ENCODE measurements around the gene KRTAP10-3. TPM values are rescaled to one million over a fixed set of nuclear protein-coding genes. Genes with fewer than 3 reads are reported as not detected.

KRTAP10-3 gene
- total RNA-seq, 1 experiment from 2014 or later = not detected

DNA sequence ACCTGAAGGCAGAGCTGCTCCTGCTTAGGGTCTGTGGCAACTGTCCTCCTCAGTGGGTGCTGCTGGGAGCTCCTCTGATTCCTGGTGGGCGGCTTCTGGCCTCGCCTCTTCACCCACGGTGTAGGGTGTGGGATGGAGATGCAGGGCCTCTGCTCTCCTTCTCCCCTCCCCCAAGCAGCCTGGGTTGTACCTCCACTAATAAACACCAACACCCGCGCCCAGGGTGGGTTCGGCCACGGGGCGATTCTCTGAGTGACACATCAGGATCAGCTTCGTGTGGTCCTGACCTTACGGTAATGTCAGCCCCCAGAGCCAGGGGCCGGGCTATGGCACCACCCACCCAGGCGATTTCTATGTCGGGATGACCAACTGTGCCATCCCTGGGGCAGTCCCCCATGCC, 42.3 kb downstream of the KRTAP10-3 start:
- no peaks in the 10 kb centered on the region for H4K20me1 ChIP-seq (ENCODE audit: insufficient read depth, low read depth, low read length)
- H3K36me3 ChIP-seq (ENCODE audit: insufficient read depth, low read length) = no peaks in the 10 kb centered on the region
- H3K4me3 ChIP-seq (ENCODE audit: low read length) = no peak overlapping the region
- no peak overlapping the region for H3K4me2 ChIP-seq (ENCODE audit: low read depth, low read length, poor library complexity, severe bottlenecking)
- H3K27ac ChIP-seq (ENCODE audit: low read length) = no peak overlapping the region
- no peak overlapping the region for H2AFZ ChIP-seq (ENCODE audit: low read length)
- no peak for DNase-seq
- no peaks in the 10 kb centered on the region for H3K79me2 ChIP-seq (ENCODE audit: low read length)
- no peaks in the 10 kb centered on the region for H3K9me2 ChIP-seq (replicated peaks; ENCODE audit: insufficient read depth, low read length)
- no peak overlapping the region for H3K9ac ChIP-seq (ENCODE audit: low read length)
- H3K27me3 ChIP-seq (ENCODE audit: low read length) = no peaks in the 10 kb centered on the region
- H3K9me3 ChIP-seq (ENCODE audit: low read length) = no peaks in the 10 kb centered on the region; the same call in 1 of the 2 replicates
- no peaks in the 10 kb centered on the region for H3K4me1 ChIP-seq (ENCODE audit: low read length)

DNA sequence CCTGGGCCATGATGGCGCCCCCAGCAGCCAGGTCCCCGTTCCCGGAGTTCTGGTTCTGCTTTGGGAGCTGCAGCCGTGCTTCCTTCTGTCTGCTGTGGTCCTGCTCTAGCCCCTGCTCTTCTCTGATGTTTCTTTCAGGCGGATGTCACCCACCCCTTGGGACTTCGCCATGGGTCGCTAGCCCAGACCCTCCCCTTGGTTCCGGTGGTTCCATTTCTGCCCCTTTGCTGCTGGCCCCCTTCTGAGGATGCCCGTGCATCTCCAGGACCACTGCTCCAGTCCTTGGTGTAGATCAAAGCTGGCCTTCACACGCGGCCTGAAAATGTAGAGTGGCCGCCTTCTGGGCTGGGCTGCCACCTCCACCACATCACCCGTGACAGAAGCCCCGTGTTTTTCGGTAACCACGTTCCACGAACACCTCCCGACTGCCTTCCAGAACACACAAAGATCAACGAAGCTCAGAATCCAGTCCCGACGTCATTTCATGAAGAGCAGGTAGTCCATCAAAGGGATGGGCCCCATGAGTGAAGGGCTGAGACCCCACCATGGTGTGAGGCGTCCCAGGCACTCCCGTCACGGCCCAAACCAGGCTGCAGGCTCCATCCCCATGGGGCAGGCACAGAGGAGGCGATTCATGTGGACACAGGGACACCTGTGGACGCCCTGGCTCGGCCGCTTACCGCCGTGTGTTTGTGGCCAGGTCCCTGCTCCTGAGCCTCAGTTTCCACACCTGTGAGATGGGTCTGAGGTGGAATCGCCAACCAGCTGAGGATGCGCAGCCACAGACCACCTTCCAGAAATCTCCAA, 43.0 kb downstream of the KRTAP10-3 start:
- Histone ChIP-seq H3K4me2 (ENCODE audit: low read depth, low read length, poor library complexity, severe bottlenecking) (no peak overlapping the region), H3K4me1 (ENCODE audit: low read length) (peaks cover 3% of the 10 kb centered on the region)

DNA sequence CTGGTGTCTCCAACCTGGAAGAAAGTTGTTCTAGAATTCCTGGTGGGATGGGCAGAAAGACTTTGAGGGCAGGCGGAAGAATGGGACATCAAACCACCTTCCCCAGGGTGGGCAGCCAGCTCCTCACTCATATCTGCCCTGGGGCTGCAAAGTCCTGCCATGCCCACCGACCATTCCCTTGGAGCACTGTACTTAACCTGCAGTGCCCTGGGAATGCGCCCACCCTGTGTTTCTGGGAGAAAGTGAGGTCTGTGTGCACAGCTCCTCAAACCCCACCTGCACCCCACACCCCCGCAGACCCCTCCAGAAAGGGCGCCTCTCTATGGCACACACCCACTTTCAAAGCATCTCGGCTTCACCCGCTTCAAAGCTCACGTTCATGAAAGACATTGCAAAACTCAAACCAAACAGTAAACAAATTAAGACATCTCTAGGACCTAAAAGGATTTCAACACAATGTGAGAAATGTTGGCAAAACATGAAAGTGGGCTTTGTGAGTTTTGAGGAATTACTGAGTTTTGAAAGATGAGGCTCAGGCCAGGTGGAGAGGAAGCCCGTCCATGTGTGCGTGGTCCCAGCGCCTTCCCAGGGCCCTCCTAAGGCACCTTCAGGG, 43.7 kb downstream of the KRTAP10-3 start:
- no peaks in the 10 kb centered on the region for H3K27me3 ChIP-seq (ENCODE audit: low read length)
- H3K4me1 ChIP-seq (ENCODE audit: low read length) = peaks cover 6% of the 10 kb centered on the region
- peaks cover 4% of the 10 kb centered on the region; the same call in 1 of the 2 replicates for H4K20me1 ChIP-seq (ENCODE audit: insufficient read depth, low read depth, low read length)
- H3K36me3 ChIP-seq (ENCODE audit: insufficient read depth, low read length) = no peaks in the 10 kb centered on the region
- no peak overlapping the region for H3K9ac ChIP-seq (ENCODE audit: low read length)
- no peak overlapping the region for H3K4me3 ChIP-seq (ENCODE audit: low read length)
- H3K79me2 ChIP-seq (ENCODE audit: low read length) = no peaks in the 10 kb centered on the region
- H3K9me3 ChIP-seq (ENCODE audit: low read length) = no peaks in the 10 kb centered on the region; the same call in 1 of the 2 replicates
- H2AFZ ChIP-seq (ENCODE audit: low read length) = no peak overlapping the region
- no peak overlapping the region for H3K27ac ChIP-seq (ENCODE audit: low read length)
- no peak for DNase-seq
- no peak overlapping the region for H3K4me2 ChIP-seq (ENCODE audit: low read depth, low read length, poor library complexity, severe bottlenecking)
- no peaks in the 10 kb centered on the region for H3K9me2 ChIP-seq (replicated peaks; ENCODE audit: insufficient read depth, low read length)

More for the DNA sequence above, 43.0 kb downstream of the KRTAP10-3 start:
- H3K9ac ChIP-seq (ENCODE audit: low read length) = no peak overlapping the region
- no peak overlapping the region for H3K4me3 ChIP-seq (ENCODE audit: low read length)
- no peak overlapping the region for H2AFZ ChIP-seq (ENCODE audit: low read length)
- no peak for DNase-seq
- H3K79me2 ChIP-seq (ENCODE audit: low read length) = no peaks in the 10 kb centered on the region
- H3K36me3 ChIP-seq (ENCODE audit: insufficient read depth, low read length) = no peaks in the 10 kb centered on the region
- H3K27me3 ChIP-seq (ENCODE audit: low read length) = no peaks in the 10 kb centered on the region
- H3K9me2 ChIP-seq (replicated peaks; ENCODE audit: insufficient read depth, low read length) = no peaks in the 10 kb centered on the region
- no peak overlapping the region for H3K27ac ChIP-seq (ENCODE audit: low read length)
- no peaks in the 10 kb centered on the region; the same call in 1 of the 2 replicates for H3K9me3 ChIP-seq (ENCODE audit: low read length)
- no peaks in the 10 kb centered on the region for H4K20me1 ChIP-seq (ENCODE audit: insufficient read depth, low read depth, low read length)

DNA sequence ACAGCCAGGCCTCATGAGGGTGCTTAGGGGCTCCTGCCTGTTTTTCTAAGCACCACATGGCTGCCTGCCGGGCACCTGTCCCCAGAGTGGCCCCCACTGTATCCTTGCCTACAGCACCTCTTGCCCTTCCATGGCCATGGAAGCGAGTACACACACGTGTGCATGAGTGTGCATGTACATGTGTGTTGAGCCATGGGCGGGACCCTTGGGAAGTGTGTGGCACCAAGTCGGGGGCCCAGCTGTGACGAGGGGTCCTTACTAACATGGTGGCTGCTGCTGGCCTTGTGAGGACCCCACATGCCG, 44.4 kb downstream of the KRTAP10-3 start:
- DNase-seq = no peak
- H2AFZ ChIP-seq (ENCODE audit: low read length) = no peak overlapping the region

DNA sequence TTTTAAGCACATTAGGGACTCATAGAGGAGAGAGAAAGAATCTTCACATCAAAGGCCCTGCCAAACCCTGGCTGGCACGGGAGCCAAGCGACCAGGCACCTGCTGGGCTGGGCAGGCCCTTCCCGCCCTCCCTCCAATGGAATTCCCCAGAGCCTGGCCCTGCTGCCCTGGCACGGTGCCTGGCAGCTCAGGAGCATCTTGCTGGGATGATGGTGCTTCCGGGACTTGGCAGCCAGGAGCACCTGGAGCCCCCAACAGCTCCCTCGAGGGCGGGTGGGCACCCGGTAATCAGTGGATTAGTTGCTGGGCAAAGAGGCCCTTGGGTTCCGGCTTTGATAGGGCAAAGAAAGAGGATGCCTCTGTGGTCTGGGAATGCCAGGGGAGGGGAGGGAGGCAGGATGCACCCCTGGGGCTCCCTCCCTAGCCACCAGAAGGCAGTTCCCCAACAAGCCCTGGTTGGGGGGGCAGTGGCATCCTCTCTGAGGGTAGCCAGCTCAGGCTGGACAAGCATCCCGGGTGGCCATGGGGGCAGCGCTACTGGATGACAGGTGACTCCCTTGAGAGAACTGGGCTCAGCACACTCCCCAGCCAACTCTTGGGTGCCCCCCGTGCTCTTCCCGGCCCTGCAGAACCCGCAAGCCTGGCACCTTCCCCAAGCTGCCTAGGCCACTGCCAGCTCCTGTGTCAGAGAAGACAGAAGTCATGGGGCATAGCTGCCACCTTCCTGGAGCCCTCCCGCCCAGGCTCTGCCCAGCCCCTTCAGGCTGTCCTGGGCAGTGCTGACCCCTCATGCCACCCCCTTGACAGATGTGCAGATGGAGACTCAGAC, 45.0 kb downstream of the KRTAP10-3 start:
- no peaks in the 10 kb centered on the region for H3K9me2 ChIP-seq (replicated peaks; ENCODE audit: insufficient read depth, low read length)
- H3K4me3 ChIP-seq (ENCODE audit: low read length) = no peak overlapping the region
- no peaks in the 10 kb centered on the region for H3K79me2 ChIP-seq (ENCODE audit: low read length)

More for the DNA sequence above, 44.4 kb downstream of the KRTAP10-3 start:
- Histone ChIP-seq H3K27me3 (ENCODE audit: low read length) (no peaks in the 10 kb centered on the region), H3K4me2 (ENCODE audit: low read depth, low read length, poor library complexity, severe bottlenecking) (no peak overlapping the region), H3K9ac (ENCODE audit: low read length) (no peak overlapping the region), H4K20me1 (ENCODE audit: insufficient read depth, low read depth, low read length) (peaks cover 6% of the 10 kb centered on the region; the same call in 1 of the 2 replicates), H3K4me3 (ENCODE audit: low read length) (no peak overlapping the region), H3K9me3 (ENCODE audit: low read length) (no peaks in the 10 kb centered on the region; the same call in 1 of the 2 replicates), H3K9me2 (replicated peaks; ENCODE audit: insufficient read depth, low read length) (no peaks in the 10 kb centered on the region), H3K79me2 (ENCODE audit: low read length) (no peaks in the 10 kb centered on the region), H3K4me1 (ENCODE audit: low read length) (peaks cover 6% of the 10 kb centered on the region), H3K36me3 (ENCODE audit: insufficient read depth, low read length) (no peaks in the 10 kb centered on the region), H3K27ac (ENCODE audit: low read length) (no peak overlapping the region)

DNA sequence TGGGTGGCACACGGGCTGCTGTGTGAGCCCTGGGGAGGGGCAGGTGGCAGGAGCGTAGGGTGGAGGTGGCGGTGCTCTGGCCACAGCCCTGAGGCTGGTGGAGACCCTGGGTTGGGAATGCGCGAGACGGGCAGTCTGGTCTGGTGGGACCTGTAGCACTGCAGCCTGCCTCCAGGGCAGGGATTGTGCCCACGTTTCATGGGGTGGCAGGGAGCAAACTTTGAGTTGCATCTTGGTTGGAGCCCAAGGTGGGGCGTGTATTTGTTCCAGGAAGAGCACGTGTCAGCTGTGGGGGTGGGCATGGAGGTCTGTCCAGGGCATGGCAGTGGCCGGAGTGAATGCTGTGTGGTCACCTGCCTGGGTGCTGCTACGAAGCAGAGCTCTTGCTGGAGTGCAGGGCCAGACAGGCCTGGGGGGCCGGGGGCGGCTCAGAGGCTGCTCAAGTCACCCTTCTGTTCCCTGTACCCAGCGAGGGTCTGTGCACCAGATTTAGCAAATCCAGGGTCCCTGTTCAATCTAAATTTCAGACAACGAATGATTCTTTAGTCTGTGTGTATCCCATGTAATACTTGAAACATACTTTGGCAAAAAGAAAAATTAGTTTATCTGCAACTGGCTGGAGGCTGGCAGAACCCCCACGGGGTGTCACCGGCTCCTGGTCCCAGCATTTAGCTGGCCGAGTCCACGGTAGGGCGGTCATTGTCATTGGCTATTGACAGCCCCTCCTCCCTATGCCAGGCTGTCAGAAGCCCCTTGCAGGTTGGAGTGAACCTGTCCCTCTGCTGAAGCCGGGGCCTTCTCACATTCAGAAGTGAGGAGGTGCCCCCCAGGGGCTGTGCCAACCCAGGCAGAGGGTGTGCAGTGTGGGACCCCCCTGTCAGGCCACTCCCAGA, 45.9 kb downstream of the KRTAP10-3 start:
- no peaks in the 10 kb centered on the region; the same call in 1 of the 2 replicates for H3K9me3 ChIP-seq (ENCODE audit: low read length)
- H4K20me1 ChIP-seq (ENCODE audit: insufficient read depth, low read depth, low read length) = peaks cover 6% of the 10 kb centered on the region; the same call in 1 of the 2 replicates
- H3K79me2 ChIP-seq (ENCODE audit: low read length) = no peaks in the 10 kb centered on the region
- no peak overlapping the region for H2AFZ ChIP-seq (ENCODE audit: low read length)
- H3K4me2 ChIP-seq (ENCODE audit: low read depth, low read length, poor library complexity, severe bottlenecking) = no peak overlapping the region
- H3K36me3 ChIP-seq (ENCODE audit: insufficient read depth, low read length) = no peaks in the 10 kb centered on the region
- no peak overlapping the region for H3K4me3 ChIP-seq (ENCODE audit: low read length)
- no peak overlapping the region for H3K27ac ChIP-seq (ENCODE audit: low read length)
- peaks cover 6% of the 10 kb centered on the region for H3K4me1 ChIP-seq (ENCODE audit: low read length)
- no peaks in the 10 kb centered on the region for H3K27me3 ChIP-seq (ENCODE audit: low read length)
- DNase-seq = no peak
- H3K9me2 ChIP-seq (replicated peaks; ENCODE audit: insufficient read depth, low read length) = no peaks in the 10 kb centered on the region
- H3K9ac ChIP-seq (ENCODE audit: low read length) = no peak overlapping the region

More for the DNA sequence above, 45.0 kb downstream of the KRTAP10-3 start:
- Histone ChIP-seq H3K36me3 (ENCODE audit: insufficient read depth, low read length) (no peaks in the 10 kb centered on the region), H2AFZ (ENCODE audit: low read length) (no peak overlapping the region), H3K4me2 (ENCODE audit: low read depth, low read length, poor library complexity, severe bottlenecking) (no peak overlapping the region), H4K20me1 (ENCODE audit: insufficient read depth, low read depth, low read length) (peaks cover 6% of the 10 kb centered on the region; the same call in 1 of the 2 replicates), H3K4me1 (ENCODE audit: low read length) (peaks cover 6% of the 10 kb centered on the region), H3K27ac (ENCODE audit: low read length) (no peak overlapping the region), H3K9me3 (ENCODE audit: low read length) (no peaks in the 10 kb centered on the region; the same call in 1 of the 2 replicates), H3K9ac (ENCODE audit: low read length) (no peak overlapping the region), H3K27me3 (ENCODE audit: low read length) (no peaks in the 10 kb centered on the region)
- DNase-seq = no peak

DNA sequence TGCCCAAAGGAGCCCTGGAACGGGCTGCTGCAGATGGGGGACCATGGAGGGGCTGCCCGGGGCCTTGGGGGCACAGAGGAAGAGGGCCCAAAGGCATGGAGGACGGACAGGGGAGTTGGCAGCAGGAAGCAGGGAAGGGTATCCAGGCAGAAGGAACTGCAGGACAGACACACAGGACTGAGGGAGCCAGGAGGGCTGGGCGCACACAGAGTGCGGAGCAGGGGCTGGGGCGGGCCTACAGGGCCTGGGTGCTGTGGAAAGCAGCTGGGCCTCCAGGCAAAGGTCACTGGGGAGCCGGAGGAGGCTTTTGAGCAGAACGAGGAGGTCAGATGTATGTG, 46.7 kb downstream of the KRTAP10-3 start:
- Histone ChIP-seq H3K79me2 (ENCODE audit: low read length) (no peaks in the 10 kb centered on the region), H3K27me3 (ENCODE audit: low read length) (no peaks in the 10 kb centered on the region), H2AFZ (ENCODE audit: low read length) (no peak overlapping the region), H3K4me3 (ENCODE audit: low read length) (no peak overlapping the region), H3K9me2 (replicated peaks; ENCODE audit: insufficient read depth, low read length) (no peaks in the 10 kb centered on the region), H3K9ac (ENCODE audit: low read length) (no peak overlapping the region), H3K4me1 (ENCODE audit: low read length) (peaks cover 6% of the 10 kb centered on the region), H3K27ac (ENCODE audit: low read length) (no peak overlapping the region), H3K4me2 (ENCODE audit: low read depth, low read length, poor library complexity, severe bottlenecking) (no peak overlapping the region), H4K20me1 (ENCODE audit: insufficient read depth, low read depth, low read length) (peaks cover 6% of the 10 kb centered on the region; the same call in 1 of the 2 replicates), H3K36me3 (ENCODE audit: insufficient read depth, low read length) (no peaks in the 10 kb centered on the region), H3K9me3 (ENCODE audit: low read length) (no peaks in the 10 kb centered on the region)
- no peak for DNase-seq
